Ascending aorta (tissue), 2 donors: Measurements from ENCODE around the gene FYN. TPM values are rescaled to one million over a fixed set of nuclear protein-coding genes. Genes with fewer than 3 reads are reported as not detected.

Experiments
- DNase-seq, 2 donors: peaks; one replicate each; pipeline ENCODE4 v3.0.0-alpha.2; 2019; ENCODE audit warnings: low spot score in 2 of 2
- H3K27ac ChIP-seq, 2 donors: fragments of 200-600 bp; sonication (generic); one replicate each; pipeline ENCODE4 v1.5.1; 2016 to 2017; ENCODE audit warnings: mild to moderate bottlenecking in 1 of 2
- H3K27me3 ChIP-seq: fragments of 200-600 bp; sonication (generic); one replicate; pipeline ENCODE4 v1.5.1; 2017
- H3K36me3 ChIP-seq, 2 donors: fragments of 200-600 bp; sonication (generic); one replicate each; pipeline ENCODE4 v1.5.1; 2016
- H3K4me1 ChIP-seq, 2 donors: fragments of 200-600 bp; sonication (generic); one replicate each; pipeline ENCODE4 v1.5.1; 2016 to 2017; ENCODE audit warnings: mild to moderate bottlenecking in 1 of 2
- H3K4me3 ChIP-seq, 2 donors: fragments of 200-600 bp; sonication (generic); one replicate each; pipeline ENCODE4 v1.5.1; 2016 to 2017; ENCODE audit warnings: mild to moderate bottlenecking in 1 of 2
- H3K9me3 ChIP-seq, 2 donors: fragments of 200-600 bp; sonication (generic); one replicate each; pipeline ENCODE4 v1.5.1; 2016
- intact Hi-C: fragments of 100-400 bp; cut with DNase I; formaldehyde crosslinking; loops from one replicate; pipeline ENCODE4 v1.15.1; 2023
- total RNA-seq: library from RNA; depleted of rRNA; stranded (reverse); fragments of >200 nt; gene quantifications from one replicate; pipeline ENCODE4 v1.1.0, GENCODE V29; 2016
- TF ChIP-seq, protein P1 (sequence below), 3 experiments: fragments of 200-600 bp in 2 of 3; fragments of 450-650 bp in 1 of 3; sonication (generic) in 2 of 3; IDR thresholded peaks; one replicate each; pipeline ENCODE4 v1.5.1; 2016 to 2019; ENCODE audit warnings: antibody characterized with exemption in 3 of 3, mild to moderate bottlenecking in 1 of 3, moderate library complexity in 1 of 3

Gene FYN
- total RNA-seq, 1 donor from 2014 or later = 141 TPM

DNA sequence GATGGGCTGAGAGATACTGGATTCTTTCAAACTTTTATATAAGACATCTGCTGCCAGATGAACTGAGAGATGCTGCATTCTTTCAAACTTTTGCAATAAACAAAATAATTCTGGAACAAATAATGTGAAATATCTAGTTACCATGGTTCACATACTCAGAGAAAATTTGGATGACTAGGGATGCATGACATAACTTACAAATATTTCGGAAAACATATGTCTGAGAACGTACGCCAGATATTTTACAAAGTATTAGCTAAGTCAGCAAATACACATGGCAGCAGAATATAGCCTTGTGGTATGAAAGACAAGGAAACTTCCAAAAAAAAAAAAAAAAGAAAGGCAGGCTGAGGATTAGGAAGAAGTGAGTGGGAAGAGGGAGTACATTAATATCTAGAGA, 154.3 kb downstream of the FYN start:
- intact Hi-C loops = loop anchor here (10.0 kb wide), 1 partner anchor 446 kb away; no protein-coding TSS in a partner anchor
- H3K9me3 ChIP-seq = no peaks in the 10 kb centered on the region
- TF ChIP-seq, protein P1, sequence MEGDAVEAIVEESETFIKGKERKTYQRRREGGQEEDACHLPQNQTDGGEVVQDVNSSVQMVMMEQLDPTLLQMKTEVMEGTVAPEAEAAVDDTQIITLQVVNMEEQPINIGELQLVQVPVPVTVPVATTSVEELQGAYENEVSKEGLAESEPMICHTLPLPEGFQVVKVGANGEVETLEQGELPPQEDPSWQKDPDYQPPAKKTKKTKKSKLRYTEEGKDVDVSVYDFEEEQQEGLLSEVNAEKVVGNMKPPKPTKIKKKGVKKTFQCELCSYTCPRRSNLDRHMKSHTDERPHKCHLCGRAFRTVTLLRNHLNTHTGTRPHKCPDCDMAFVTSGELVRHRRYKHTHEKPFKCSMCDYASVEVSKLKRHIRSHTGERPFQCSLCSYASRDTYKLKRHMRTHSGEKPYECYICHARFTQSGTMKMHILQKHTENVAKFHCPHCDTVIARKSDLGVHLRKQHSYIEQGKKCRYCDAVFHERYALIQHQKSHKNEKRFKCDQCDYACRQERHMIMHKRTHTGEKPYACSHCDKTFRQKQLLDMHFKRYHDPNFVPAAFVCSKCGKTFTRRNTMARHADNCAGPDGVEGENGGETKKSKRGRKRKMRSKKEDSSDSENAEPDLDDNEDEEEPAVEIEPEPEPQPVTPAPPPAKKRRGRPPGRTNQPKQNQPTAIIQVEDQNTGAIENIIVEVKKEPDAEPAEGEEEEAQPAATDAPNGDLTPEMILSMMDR (IDR thresholded peaks at IDR 0.05) = no peak
- no peaks in the 10 kb centered on the region for H3K27me3 ChIP-seq
- peaks cover 0 to 8% of the 10 kb centered on the region in 2 donors for H3K36me3 ChIP-seq
- H3K4me1 ChIP-seq = no peaks in the 10 kb centered on the region
- no peak overlapping the region for H3K4me3 ChIP-seq
- no peak overlapping the region for H3K27ac ChIP-seq
- no peak for DNase-seq

DNA sequence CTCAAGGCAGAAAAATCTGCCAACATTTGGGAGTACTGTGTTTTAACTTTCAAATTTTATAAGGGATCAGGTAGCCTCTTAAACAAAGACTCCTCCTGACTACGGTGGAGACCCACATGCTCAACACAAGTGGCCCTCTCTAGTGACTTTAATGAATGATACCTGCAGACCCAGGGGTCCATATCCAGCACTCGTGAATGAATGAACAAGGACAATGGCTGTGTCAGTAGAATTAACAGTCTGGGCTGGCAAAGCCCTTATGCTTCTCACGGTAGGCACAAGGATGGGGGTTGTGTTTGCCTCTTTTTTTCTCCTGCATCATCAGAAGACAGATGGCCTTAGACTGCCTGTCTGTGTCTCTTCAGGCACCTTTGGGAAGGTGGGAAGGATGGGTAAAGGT, 154.9 kb downstream of the FYN start:
- no peak overlapping the region for H3K4me3 ChIP-seq
- intact Hi-C loops = loop anchor here (10.0 kb wide), 1 partner anchor 446 kb away; no protein-coding TSS in a partner anchor
- TF ChIP-seq, protein P1 (IDR thresholded peaks at IDR 0.05) = no peak
- H3K36me3 ChIP-seq = peaks cover 0 to 8% of the 10 kb centered on the region in 2 donors
- H3K27me3 ChIP-seq = no peaks in the 10 kb centered on the region
- no peak overlapping the region for H3K27ac ChIP-seq
- H3K4me1 ChIP-seq = no peaks in the 10 kb centered on the region
- DNase-seq = peak in 1 of 2 donors; percentile 31
- no peaks in the 10 kb centered on the region for H3K9me3 ChIP-seq

DNA sequence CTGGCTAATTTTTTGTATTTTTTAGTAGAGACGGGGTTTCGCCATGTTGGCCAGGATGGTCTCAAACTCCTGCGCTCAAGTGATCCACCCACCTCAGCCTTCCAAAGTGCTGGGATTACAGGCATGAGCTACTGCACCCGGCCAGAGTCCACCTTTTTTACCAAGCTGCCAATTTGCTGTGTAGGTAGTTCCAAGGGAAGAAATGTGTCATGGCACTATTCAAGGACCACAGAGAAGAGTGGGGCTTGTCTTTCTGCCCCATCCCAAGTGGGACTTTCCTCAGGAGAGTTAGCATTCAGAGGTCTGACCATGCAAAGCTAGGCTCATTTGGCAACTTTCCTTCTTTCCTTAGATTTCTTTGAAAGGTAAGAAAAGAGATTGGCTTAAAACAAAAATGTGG, 155.6 kb downstream of the FYN start:
- intact Hi-C loops = loop anchor here (10.0 kb wide), 1 partner anchor 447 kb away; no protein-coding TSS in a partner anchor
- Histone ChIP-seq H3K4me3 (no peak overlapping the region), H3K27ac (no peak overlapping the region), H3K9me3 (no peaks in the 10 kb centered on the region), H3K27me3 (no peaks in the 10 kb centered on the region), H3K4me1 (no peaks in the 10 kb centered on the region), H3K36me3 (peaks cover 0 to 8% of the 10 kb centered on the region in 2 donors)
- DNase-seq = peak in 1 of 2 donors; percentile 34
- TF ChIP-seq, protein P1 (IDR thresholded peaks at IDR 0.05) = no peak

DNA sequence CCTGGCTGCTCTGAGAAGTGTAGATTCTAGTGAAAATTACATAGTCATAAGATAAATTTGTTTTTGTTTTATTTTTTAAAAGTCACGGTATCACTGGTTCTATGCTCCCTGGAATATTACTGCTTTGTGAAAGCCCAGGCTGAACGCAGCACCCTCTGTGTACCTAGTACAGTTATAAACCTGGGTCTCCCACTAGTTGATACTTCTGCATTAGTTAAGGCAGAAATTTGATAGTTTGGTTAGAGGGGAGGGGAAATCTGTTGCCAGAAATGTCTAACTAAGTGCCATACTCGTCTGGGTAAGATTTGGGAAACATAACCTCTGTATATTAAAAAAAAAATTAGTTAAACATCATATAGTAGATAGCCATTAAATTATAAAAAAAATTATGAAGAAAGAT, 156.9 kb downstream of the FYN start:
- H3K4me1 ChIP-seq = no peaks in the 10 kb centered on the region
- H3K27ac ChIP-seq = no peak overlapping the region
- intact Hi-C loops = loop anchor here (10.0 kb wide), 1 partner anchor 448 kb away; no protein-coding TSS in a partner anchor
- no peak for DNase-seq
- no peaks in the 10 kb centered on the region for H3K9me3 ChIP-seq
- TF ChIP-seq, protein P1 (IDR thresholded peaks at IDR 0.05) = no peak
- peaks cover 0 to 8% of the 10 kb centered on the region in 2 donors for H3K36me3 ChIP-seq
- no peak overlapping the region for H3K4me3 ChIP-seq
- no peaks in the 10 kb centered on the region for H3K27me3 ChIP-seq

DNA sequence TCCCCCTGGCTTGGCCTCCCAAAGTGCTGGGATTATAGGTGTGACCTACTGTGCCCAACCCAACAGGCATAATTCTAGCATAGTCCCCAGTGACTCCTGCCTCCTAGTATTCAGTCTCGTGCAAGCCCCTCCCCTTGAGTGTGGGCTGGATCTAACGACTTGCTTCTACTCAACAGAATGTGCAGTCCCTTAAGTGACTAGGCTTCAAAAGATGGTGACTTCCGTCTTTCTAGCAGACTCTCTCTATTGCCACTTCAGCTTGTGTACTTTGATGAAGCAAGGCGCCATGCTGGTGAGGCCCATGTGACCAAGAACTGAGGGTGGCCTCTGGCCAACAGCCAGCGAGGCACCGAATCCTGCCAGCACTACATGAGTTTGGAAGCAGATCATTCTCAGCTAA, 157.9 kb downstream of the FYN start:
- TF ChIP-seq, protein P1 (IDR thresholded peaks at IDR 0.05) = no peak
- H3K27me3 ChIP-seq = no peaks in the 10 kb centered on the region
- peaks cover 0 to 8% of the 10 kb centered on the region in 2 donors for H3K36me3 ChIP-seq
- H3K4me3 ChIP-seq = no peak overlapping the region
- H3K4me1 ChIP-seq = peaks cover 0 to 2% of the 10 kb centered on the region in 2 donors
- intact Hi-C loops = loop anchor here (10.0 kb wide), 1 partner anchor 449 kb away; no protein-coding TSS in a partner anchor
- DNase-seq = peak in 1 of 2 donors; percentile 54
- no peaks in the 10 kb centered on the region for H3K9me3 ChIP-seq
- H3K27ac ChIP-seq = no peak overlapping the region
